ENCODE measurements around the gene ADGRE3.

GRCh38 chr19:14576363-14576762, 98.3 kb downstream of the ADGRE3 start:
- TF ChIP-seq CTCF (IDR thresholded peaks at IDR 0.05) (no peak), EZH2phosphoT487 (IDR thresholded peaks at IDR 0.05) (no peak), EZH2 (IDR thresholded peaks at IDR 0.05) (no peak)
